22Rv1 (cell line): Measurements from ENCODE around the gene ARL6IP5.

Experiments
- ZFX ChIP-seq: fragments of 450-650 bp; IDR thresholded peaks from 2 replicates; pipeline ENCODE4 v1.6.1; 2017; ENCODE audit warnings: antibody characterized with exemption, borderline replicate concordance
- TF ChIP-seq, protein P1 (sequence below): fragments of 450-650 bp; IDR thresholded peaks from 2 replicates; pipeline ENCODE4 v1.5.1; 2017; ENCODE audit warnings: mild to moderate bottlenecking

- TF ChIP-seq, protein P1, sequence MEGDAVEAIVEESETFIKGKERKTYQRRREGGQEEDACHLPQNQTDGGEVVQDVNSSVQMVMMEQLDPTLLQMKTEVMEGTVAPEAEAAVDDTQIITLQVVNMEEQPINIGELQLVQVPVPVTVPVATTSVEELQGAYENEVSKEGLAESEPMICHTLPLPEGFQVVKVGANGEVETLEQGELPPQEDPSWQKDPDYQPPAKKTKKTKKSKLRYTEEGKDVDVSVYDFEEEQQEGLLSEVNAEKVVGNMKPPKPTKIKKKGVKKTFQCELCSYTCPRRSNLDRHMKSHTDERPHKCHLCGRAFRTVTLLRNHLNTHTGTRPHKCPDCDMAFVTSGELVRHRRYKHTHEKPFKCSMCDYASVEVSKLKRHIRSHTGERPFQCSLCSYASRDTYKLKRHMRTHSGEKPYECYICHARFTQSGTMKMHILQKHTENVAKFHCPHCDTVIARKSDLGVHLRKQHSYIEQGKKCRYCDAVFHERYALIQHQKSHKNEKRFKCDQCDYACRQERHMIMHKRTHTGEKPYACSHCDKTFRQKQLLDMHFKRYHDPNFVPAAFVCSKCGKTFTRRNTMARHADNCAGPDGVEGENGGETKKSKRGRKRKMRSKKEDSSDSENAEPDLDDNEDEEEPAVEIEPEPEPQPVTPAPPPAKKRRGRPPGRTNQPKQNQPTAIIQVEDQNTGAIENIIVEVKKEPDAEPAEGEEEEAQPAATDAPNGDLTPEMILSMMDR = no peak
- TF ChIP-seq ZFX = no peak
These were observed 11.6 kb downstream of the ARL6IP5 start for GRCh38 chr3:69096299-69096698.
